GM21381 (cell line): ENCODE results near the gene CDKAL1.
"Not testable (repeated sequence)": the region's sequence is repeated elsewhere in the genome, so short reads cannot be mapped to it uniquely, and the experiment has no call there.

Experiments used
- ATAC-seq: cut with Tn5 transposase; IDR thresholded peaks from one replicate; pipeline ENCODE4 v1.9.1; 2021; ENCODE audit warnings: mild to moderate bottlenecking, moderate library complexity; ENCODE audit not compliant: unreplicated experiment

Gene CDKAL1

GRCh38 chr6:21187485-21187884 is 653.2 kb downstream of the CDKAL1 start:
- no peak for ATAC-seq

GRCh38 chr6:21188505-21189223 is 654.4 kb downstream of the CDKAL1 start:
- no peak for ATAC-seq

GRCh38 chr6:21189759-21190158 is 655.5 kb downstream of the CDKAL1 start:
- no peak for ATAC-seq

GRCh38 chr6:21190701-21191100 is 656.4 kb downstream of the CDKAL1 start:
- no peak for ATAC-seq

- ATAC-seq, result no peak
These were observed 659.7 kb downstream of the CDKAL1 start for GRCh38 chr6:21193790-21194475.

- not testable (repeated sequence) for ATAC-seq
These were observed 661.0 kb downstream of the CDKAL1 start for GRCh38 chr6:21195301-21195700.

- no peak for ATAC-seq
These were observed 663.9 kb downstream of the CDKAL1 start for GRCh38 chr6:21198032-21198640.

GRCh38 chr6:21199262-21199661 is 665.0 kb downstream of the CDKAL1 start:
- ATAC-seq, result no peak

GRCh38 chr6:21200134-21200870 is 666.0 kb downstream of the CDKAL1 start:
- ATAC-seq, result no peak

GRCh38 chr6:21201187-21201586 is 666.9 kb downstream of the CDKAL1 start:
- ATAC-seq, result no peak

GRCh38 chr6:21201637-21202350 is 667.5 kb downstream of the CDKAL1 start:
- no peak for ATAC-seq

- ATAC-seq, result no peak
These were observed 668.3 kb downstream of the CDKAL1 start for GRCh38 chr6:21202521-21202920.

GRCh38 chr6:21204951-21205350 is 670.7 kb downstream of the CDKAL1 start:
- ATAC-seq, result no peak

GRCh38 chr6:21208081-21208795 is 674.0 kb downstream of the CDKAL1 start:
- peak; percentile 49 for ATAC-seq

GRCh38 chr6:21208796-21209186 is 674.5 kb downstream of the CDKAL1 start:
- no peak for ATAC-seq

- peak; percentile 57 for ATAC-seq
These were observed 679.2 kb downstream of the CDKAL1 start for GRCh38 chr6:21213492-21213891.

- no peak for ATAC-seq
These were observed 680.6 kb downstream of the CDKAL1 start for GRCh38 chr6:21214738-21215448.

GRCh38 chr6:21219241-21219640 is 685.0 kb downstream of the CDKAL1 start:
- ATAC-seq, result no peak

GRCh38 chr6:21219856-21220255 is 685.6 kb downstream of the CDKAL1 start:
- ATAC-seq, result no peak
